Stimulated activated naive CD4-positive, alpha-beta T cell treated with Interleukin-2 at 50 U/mL for 16 hours (primary cell): ENCODE measurements around the gene PIR.
A peak's percentile ranks its signal among the peaks of the same experiment; 100 is the strongest.

Experiments
- DNase-seq: peaks from one replicate; lab custom pipeline; 2025; lab: John Stamatoyannopoulos, UW

The PIR gene

GRCh38 chrX:15493118-15493962, at the start of gene PIR:
Gene PIR, minus strand, starts transcription at chrX:15493333. Its CDS starts 2,076 bp downstream, at chrX:15491257.
- peak; percentile 36 for DNase-seq

GRCh38 chrX:15530318-15530717, 37.2 kb upstream of the PIR start:
- DNase-seq, result no peak

- DNase-seq, result no peak
Observed at GRCh38 chrX:15529165-15529564, 36.0 kb upstream of the PIR start.

GRCh38 chrX:15525664-15526416, 32.7 kb upstream of the PIR start:
- no peak for DNase-seq

- DNase-seq, result no peak
Observed at GRCh38 chrX:15524417-15524816, 31.3 kb upstream of the PIR start.

- no peak for DNase-seq
Observed at GRCh38 chrX:15523088-15523487, 30.0 kb upstream of the PIR start.

- no peak for DNase-seq
Observed at GRCh38 chrX:15522464-15522863, 29.3 kb upstream of the PIR start.

GRCh38 chrX:15515931-15516330, 22.8 kb upstream of the PIR start:
- no peak for DNase-seq

GRCh38 chrX:15514279-15514678, 21.1 kb upstream of the PIR start:
- DNase-seq, result no peak

GRCh38 chrX:15512401-15512965, 19.4 kb upstream of the PIR start:
- DNase-seq, result no peak

- DNase-seq, result no peak
Observed at GRCh38 chrX:15511563-15511962, 18.4 kb upstream of the PIR start.

- DNase-seq, result no peak
Observed at GRCh38 chrX:15509845-15510244, 16.7 kb upstream of the PIR start.

- DNase-seq, result no peak
Observed at GRCh38 chrX:15507005-15507404, 13.9 kb upstream of the PIR start.

GRCh38 chrX:15505101-15505500, 12.0 kb upstream of the PIR start:
- no peak for DNase-seq

- DNase-seq, result no peak
Observed at GRCh38 chrX:15504661-15505060, 11.5 kb upstream of the PIR start.

- no peak for DNase-seq
Observed at GRCh38 chrX:15501506-15501905, 8.4 kb upstream of the PIR start.

- DNase-seq, result no peak
Observed at GRCh38 chrX:15500497-15500966, 7.4 kb upstream of the PIR start, which contains the start of gene BMX. Gene BMX, plus strand, starts transcription at chrX:15500807. Its CDS starts 7,547 bp downstream, at chrX:15508354.

- no peak for DNase-seq
Observed at GRCh38 chrX:15499976-15500375, 6.8 kb upstream of the PIR start.

- no peak for DNase-seq
Observed at GRCh38 chrX:15498741-15499140, 5.6 kb upstream of the PIR start.

- DNase-seq, result peak; percentile 9
Observed at GRCh38 chrX:15497865-15498264, 4.7 kb upstream of the PIR start.

GRCh38 chrX:15496824-15497223, 3.7 kb upstream of the PIR start:
- no peak for DNase-seq

- DNase-seq, result no peak
Observed at GRCh38 chrX:15495801-15496200, 2.7 kb upstream of the PIR start.

- no peak for DNase-seq
Observed at GRCh38 chrX:15492469-15492868, 664 bp downstream of the PIR start.
